ENCODE results near the gene PLA2G4E. TPM values are rescaled to one million over a fixed set of nuclear protein-coding genes. Genes with fewer than 3 reads are reported as not detected.

Gene PLA2G4E
- total and polyA plus RNA-seq, 9 of the 15 experiments (the other 6 are each of a cell fraction or from before 2014, with no cell fraction given): 0.03 TPM; not detected in 8

DNA sequence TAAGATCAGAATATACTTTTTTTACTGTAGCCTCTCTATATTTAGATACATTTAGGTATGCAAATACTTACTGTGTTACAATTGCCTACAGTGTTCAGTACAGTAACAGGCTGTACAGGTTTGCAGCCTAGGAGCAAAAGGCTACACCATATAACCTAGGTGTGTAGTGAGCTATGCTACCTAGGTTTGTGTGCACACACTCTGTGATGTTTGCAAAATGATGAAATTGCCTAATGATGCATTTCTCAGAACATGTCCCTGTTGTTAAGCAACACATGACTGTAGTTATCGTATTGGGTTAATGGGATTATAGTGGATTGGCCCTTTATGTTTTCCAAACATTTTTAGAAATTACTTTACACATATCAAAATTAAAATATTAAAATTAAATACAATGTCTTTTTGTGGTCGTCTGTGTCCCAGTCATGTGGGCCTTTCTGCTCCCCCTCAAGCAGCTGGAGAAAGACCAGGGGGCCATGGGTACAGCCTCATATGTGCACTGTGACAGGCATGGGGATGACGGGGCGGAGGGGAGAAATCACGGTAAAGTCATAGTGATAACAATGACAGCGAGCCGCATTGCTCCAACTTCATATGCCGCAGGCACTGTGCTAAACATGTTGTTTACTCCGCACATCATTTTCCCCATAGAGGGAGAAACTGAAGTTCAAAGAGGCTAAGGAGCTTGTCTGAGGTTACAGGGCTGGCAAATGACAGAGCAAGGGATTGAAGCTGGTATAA is 27.4 kb upstream of the PLA2G4E start (continued):
- TF ChIP-seq ZKSCAN8 (CRISPR knock-in tag; IDR thresholded peaks at IDR 0.05) (no peak), CHD2 (IDR thresholded peaks at IDR 0.05; ENCODE audit: low read depth, low read length) (no peak), FOXA1 (IDR thresholded peaks at IDR 0.05; ENCODE audit: borderline replicate concordance) (no peak), ZNF717 (CRISPR knock-in tag; IDR thresholded peaks at IDR 0.05) (no peak)
- TF ChIP-seq, protein P1, sequence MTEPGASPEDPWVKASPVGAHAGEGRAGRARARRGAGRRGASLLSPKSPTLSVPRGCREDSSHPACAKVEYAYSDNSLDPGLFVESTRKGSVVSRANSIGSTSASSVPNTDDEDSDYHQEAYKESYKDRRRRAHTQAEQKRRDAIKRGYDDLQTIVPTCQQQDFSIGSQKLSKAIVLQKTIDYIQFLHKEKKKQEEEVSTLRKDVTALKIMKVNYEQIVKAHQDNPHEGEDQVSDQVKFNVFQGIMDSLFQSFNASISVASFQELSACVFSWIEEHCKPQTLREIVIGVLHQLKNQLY (CRISPR knock-in tag; conservative IDR thresholded peaks at IDR 0.05): no peak

DNA sequence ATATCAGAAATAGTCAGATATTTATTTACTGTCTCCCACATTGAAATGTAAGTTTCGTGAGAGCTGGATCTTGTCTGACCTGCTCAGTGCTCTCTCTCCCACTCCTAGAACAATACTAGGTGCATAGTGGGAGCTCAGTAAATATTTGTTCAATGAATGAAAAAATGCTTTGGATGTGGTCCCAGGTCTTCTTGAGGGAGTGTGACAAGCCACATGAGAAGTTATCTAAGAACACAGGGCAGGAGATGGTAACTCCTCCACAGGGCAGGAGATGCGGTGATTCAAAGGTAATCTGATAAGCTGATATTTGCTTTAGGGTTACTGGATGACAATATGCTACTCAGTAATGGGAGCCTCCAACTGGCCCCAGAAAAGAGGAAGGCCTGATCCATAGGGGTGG is 25.8 kb upstream of the PLA2G4E start:
- Histone ChIP-seq H3K79me2 (ENCODE audit: control insufficient read depth, insufficient read depth, low read length) (no peaks in the 10 kb centered on the region), H3K4me1 (replicated peaks in 1 of 2; ENCODE audit: control insufficient read depth in 2 of 2, insufficient read depth in 2 of 2, low read length in 2 of 2) (peaks cover 0 to 7% of the 10 kb centered on the region in 2 experiments; a peak in 4 of 5 replicates), H3K4me2 (ENCODE audit: insufficient read depth, low read length) (no peak overlapping the region), H3K9me3 (replicated peaks; ENCODE audit: control insufficient read depth, insufficient read depth, low read depth, low read length) (no peaks in the 10 kb centered on the region), H3K27ac (ENCODE audit: extremely low read depth, low read depth, low read length) (no peak overlapping the region), H3K36me3 (ENCODE audit: control insufficient read depth, insufficient read depth, low read length) (no peaks in the 10 kb centered on the region), H3K9me1 (ENCODE audit: control insufficient read depth, insufficient read depth, low read length) (no peaks in the 10 kb centered on the region), H2AFZ (ENCODE audit: low read depth, low read length) (no peak overlapping the region), H3K4me3 (no peak overlapping the region), H3K27me3 (ENCODE audit: control insufficient read depth in 2 of 2, insufficient read depth in 2 of 2, low read length in 2 of 2) (peaks cover 39 to 68% of the 10 kb centered on the region in 2 experiments), H4K20me1 (replicated peaks; ENCODE audit: control insufficient read depth, insufficient read depth, low read length) (no peaks in the 10 kb centered on the region; the same call in 1 of the 2 replicates), H3K9ac (ENCODE audit: insufficient read depth in 1 of 2, low read depth in 2 of 2, low read length in 2 of 2) (no peak overlapping the region)
- ATAC-seq: no peak
- FAIRE-seq: no peak
- no peak for DNase-seq (ENCODE audit: extremely low read depth in 1 of 4, low spot score in 3 of 4)
- POLR2A ChIA-PET: interaction anchor here (0.8 to 1.2 kb wide), 2 partner anchors 18 to 33 kb away, joined by 3 to 7 read pairs; no protein-coding TSS in a partner anchor
- BruUV-seq (replicated peaks): no TSS peak
- CTCF ChIA-PET (ENCODE audit: low intra/inter-chr PET ratio): no interaction called here
- in situ Hi-C loops (cut with MboI) (no loop called here), intact Hi-C loops (cut with micrococcal nuclease) (no loop called here)
- WGBS (ENCODE audit: insufficient coverage, low coverage, missing lambda C conversion rate): 0% methylated on average over 2 of the region's 2 CpGs
- no peak for TF ChIP-seq GATA2 (CRISPR knock-in tag; IDR thresholded peaks at IDR 0.05)
- 0 out of 2 replicates have a peak, but pooled peaks have one; percentile 29 for TF ChIP-seq TCF3 (CRISPR knock-in tag; IDR thresholded peaks at IDR 0.05)
- TF ChIP-seq TAF1 (IDR thresholded peaks at IDR 0.05; ENCODE audit: control insufficient read depth, extremely low read depth, insufficient read depth, low read length, severe bottlenecking): no peak
- no peak for TF ChIP-seq NBN (IDR thresholded peaks at IDR 0.05; ENCODE audit: low read depth)
- peak; percentile 37; the same call in 1 of the 2 replicates for TF ChIP-seq CTBP1 (IDR thresholded peaks at IDR 0.05; ENCODE audit: borderline replicate concordance)
- TF ChIP-seq TCFL5 (CRISPR knock-in tag; conservative IDR thresholded peaks at IDR 0.05): no peak
- 0 out of 2 replicates have a peak, but pooled peaks have one; percentile 30 for TF ChIP-seq ARID1B (IDR thresholded peaks at IDR 0.05)
- TF ChIP-seq ZZZ3 (IDR thresholded peaks at IDR 0.05): no peak
- TF ChIP-seq TRIM28 (IDR thresholded peaks at IDR 0.05): no peak
- TF ChIP-seq ELF2 (CRISPR knock-in tag; IDR thresholded peaks at IDR 0.05): no peak
- TF ChIP-seq RBM25 (IDR thresholded peaks at IDR 0.05; ENCODE audit: low read depth, low read length, severe bottlenecking): no peak
- TF ChIP-seq FOSL1 (tag; conservative IDR thresholded peaks at IDR 0.05): 0 out of 2 replicates have a peak, but pooled peaks have one; percentile 37
- TF ChIP-seq ZNF217 (CRISPR knock-in tag; IDR thresholded peaks at IDR 0.05): no peak
- peak; percentile 54; the same call in 1 of the 2 replicates for TF ChIP-seq SOX6 (IDR thresholded peaks at IDR 0.05)
- peak; percentile 33; the same call in 1 of the 2 replicates for TF ChIP-seq SMARCE1 (IDR thresholded peaks at IDR 0.05)
- no peak for TF ChIP-seq FOXP1 (CRISPR knock-in tag; IDR thresholded peaks at IDR 0.05)
- peak; percentile 72; the same call in 1 of the 2 replicates for TF ChIP-seq SPI1 (IDR thresholded peaks at IDR 0.05; ENCODE audit: borderline replicate concordance, low read depth, low read length)
- TF ChIP-seq MTA2 (IDR thresholded peaks at IDR 0.05; ENCODE audit: low read depth): peak; percentile 12; the same call in 1 of the 2 replicates
- TF ChIP-seq LCOR (CRISPR knock-in tag; IDR thresholded peaks at IDR 0.05): no peak
- TF ChIP-seq L3MBTL2 (IDR thresholded peaks at IDR 0.05): 0 out of 2 replicates have a peak, but pooled peaks have one; percentile 28
